Measurements from ENCODE around the gene CD59.
"Not testable (repeated sequence)": the region's sequence is repeated elsewhere in the genome, so short reads cannot be mapped to it uniquely, and the experiment has no call there.

CD59 gene

DNA sequence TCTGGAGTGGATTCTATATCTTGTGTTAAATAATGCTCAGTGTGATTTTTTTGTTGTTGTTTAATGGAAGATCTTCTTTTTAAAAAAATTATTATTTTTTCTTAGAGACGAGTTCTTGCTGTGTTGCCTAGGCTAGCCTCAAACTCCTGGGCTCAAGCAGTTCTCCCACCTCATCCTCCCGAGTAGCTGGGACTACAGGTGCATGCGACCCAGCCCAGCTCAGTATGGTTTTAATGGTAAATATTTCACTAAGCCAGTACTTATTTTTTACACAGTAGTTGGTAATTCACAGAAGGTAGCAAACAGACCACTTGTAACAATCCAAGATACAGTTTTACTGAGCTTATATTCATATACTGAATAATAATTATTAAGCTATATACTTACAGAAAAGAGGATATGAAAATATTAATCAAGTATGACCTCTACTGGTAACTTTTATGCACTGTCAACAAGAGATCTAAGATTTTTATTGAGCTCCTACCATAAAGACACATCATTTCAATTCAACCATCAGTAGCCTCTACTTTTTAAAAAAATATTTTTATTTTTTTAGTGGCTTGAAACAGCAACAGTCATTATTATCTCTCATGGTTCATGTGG, 6.1 kb upstream of the CD59 start:
- DNase-seq (ENCODE audit: low read depth in 2 of 2): no peak

DNA sequence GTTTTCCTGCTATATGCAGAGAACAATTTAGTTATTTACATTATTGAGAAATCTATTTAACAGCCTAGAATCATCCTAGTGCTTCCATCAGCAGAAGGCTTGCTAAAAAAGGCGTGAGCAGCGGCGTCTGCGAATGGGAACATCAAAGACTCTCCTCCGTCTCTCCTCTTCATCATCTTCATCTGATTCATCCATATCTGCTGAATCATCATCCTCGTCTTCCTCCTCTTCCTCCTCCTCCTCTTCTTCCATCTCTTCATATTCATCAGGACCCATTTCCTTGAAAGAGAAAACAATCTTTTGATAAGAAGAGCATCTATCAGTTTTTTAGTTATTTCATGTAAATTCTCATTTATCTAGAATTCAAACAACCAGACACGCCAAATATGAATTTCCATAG, 5.6 kb upstream of the CD59 start:
- DNase-seq (ENCODE audit: low read depth in 2 of 2): no peak

DNA sequence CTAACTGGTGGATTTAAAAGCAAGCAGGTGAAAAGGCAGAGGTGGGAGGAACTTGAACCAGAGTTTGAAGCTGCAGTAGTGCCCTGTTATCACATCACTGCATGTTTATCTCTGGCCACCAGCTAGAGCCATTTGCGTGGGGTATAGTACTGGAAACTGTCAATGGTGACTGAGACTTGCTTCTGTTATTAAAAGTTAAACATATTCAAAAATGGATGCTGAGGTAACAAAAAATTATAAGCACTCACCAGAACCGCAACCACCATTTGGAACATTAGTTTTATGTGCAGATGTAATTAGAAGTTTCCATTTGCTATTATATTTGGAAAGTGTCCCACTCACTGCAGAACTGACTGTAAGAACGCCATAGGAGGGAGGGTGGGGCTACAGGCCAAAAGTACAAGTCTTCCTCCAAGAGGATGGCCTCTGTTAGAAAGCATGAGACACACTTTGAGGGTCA, 1.2 kb upstream of the CD59 start:
- DNase-seq (ENCODE audit: low read depth in 2 of 2): no peak

DNA sequence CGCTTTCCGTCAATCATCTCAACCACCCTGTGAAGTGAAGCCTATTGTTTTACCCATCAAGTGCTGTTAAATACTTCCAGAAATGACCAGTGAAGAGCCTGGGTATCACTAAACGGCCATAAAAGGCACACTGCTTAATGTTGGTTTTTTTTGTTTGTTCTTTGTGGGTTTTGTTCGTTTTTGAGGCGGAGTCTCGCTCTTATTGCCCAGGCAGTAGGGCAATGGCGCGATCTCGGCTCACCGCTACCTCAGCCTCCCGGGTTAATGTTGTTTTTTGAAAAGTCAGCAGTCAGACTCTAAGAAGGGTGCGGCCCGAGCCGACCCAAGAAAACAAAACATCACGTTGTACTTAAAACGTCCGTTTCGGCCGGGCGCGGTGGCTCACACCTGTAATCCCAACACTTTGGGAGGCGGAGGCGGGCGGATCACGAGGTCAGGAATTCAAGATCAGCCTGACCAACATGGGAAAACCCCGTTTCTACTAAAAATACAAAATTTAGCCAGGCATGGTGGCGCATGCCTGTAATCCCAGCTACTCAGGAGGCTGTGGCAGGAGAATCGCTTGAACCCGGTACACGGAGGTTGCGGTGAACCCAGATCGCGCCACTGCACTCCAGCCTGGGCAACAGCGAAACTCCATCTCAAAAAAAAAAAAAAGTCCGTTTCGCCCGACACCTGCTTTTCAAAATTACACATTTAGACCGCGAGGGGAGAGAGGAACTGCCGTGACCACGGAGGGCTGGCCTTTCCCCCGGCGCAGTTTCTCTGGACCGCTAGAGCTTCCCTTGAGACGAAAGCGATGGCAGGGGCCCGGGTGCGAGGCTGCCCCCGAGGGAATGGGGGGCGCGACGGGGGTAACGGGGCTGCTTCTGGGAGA, 714 bp downstream of the CD59 start:
- peak in 1 of 2 donors; percentile 36 for DNase-seq (ENCODE audit: low read depth in 2 of 2)

DNA sequence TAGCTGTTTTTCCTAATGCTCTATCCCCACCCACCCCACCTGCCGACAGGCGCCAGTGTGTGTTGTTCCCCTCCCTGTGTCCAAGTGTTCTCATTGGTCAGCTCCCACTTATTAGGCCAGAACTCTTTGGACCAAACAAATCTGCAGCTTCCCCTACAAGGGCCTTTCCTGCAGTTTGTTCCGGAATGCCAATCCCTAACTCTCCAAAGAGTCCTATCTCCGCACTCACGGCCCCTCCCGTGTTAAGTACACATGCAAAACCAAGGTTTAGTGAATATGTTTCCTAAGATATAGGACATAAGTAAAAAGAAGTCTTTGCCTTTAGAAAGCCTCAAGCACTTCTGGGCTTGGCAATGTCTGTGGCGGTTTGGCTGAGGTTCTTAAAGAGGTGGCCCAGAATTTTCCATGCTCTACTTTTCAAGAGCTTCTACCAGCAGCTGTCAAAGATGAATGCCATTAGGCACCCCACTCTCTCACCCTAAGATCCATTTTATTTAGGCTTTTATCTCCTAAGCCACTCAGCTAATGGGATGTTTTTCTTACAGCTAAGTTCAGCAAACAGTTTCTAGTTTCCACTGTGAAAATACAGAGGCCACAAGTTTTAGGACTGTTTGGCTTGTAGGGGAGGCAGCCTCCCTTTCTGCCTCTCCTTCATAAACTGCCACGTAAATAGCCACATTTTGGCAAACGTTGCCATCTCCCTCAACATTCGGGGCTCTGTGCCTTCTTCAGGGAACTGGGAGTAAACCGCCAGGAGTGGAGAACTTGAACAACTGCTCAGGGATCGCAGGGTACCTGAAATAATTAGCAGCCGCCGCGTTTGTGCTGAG, 1.6 kb downstream of the CD59 start:
- no peak for DNase-seq (ENCODE audit: low read depth in 2 of 2)

DNA sequence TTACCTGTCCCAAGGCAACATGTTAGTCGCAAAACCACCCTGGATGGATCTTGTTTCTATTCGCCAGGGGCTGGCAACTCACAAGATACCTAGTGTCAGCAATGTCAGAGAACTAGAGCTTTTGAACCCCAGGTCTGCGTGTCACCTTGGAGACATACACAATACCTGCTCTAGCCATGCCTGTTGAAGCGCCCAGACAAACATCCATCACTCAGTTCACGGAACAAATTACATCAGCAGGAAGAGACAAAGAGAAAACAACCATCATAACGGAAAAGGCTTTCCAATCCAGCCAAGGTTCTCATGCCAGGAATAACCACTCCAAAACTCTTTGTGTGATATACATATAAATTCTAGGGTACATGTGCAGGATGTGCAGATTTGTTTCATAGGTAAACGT, 2.2 kb downstream of the CD59 start:
- no peak for DNase-seq (ENCODE audit: low read depth in 2 of 2)

DNA sequence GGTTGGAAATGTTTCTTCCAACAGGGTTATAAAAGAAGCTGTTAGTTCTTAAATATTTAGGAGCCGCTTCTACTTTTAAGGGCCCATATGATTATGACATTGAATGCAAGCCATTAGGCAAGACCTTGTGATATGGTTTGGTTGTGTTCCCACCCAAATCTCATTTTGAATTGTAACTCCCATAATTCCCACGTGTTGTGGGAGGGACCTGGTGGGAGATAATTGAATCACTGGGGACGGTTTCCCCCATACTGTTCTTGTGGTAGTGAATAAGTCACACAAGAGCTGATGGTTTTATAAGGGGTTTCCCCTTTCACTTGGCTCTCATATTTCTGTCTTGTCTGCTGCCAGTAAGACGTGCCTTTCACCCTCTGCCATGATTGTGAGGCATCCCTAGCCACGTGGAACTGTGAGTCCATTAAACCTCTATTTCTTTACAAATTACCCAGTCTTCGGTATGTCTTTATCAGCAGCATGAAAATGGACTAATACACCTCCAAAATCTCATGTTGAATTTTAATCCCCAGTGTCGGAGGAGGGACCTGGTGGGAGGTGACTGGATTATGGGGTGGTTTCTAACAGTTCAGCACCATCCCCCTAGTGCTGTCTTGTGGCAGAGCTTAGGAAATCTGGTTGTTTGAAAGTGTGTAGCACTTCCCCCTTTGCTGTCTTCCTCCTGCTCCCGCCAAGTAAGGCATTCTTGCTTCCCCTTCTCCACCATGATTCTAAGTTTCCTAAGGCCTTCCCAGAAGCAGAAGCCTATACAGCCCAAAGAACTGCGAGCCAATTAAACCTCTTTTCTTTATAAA, 4.3 kb downstream of the CD59 start:
- DNase-seq (ENCODE audit: low read depth in 2 of 2): no peak

DNA sequence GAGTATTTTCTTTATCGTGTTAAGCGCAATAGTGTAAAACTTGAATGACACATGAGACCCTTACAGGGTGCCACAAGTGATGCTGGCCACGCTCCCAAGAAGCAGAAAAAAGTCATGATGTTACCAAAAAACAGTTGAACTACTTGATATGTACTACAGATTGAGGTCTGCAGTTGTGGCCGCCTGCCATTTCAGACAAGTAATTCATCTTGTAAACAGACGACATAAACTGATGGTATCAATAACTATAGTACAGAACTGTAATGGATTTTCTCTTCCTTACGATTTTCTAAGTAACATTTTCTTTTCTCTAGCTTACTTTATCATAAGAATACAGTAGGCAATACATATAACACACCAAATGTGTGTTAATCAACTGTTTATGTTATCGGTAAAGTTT, 5.5 kb downstream of the CD59 start:
- no peak for DNase-seq (ENCODE audit: low read depth in 2 of 2)

DNA sequence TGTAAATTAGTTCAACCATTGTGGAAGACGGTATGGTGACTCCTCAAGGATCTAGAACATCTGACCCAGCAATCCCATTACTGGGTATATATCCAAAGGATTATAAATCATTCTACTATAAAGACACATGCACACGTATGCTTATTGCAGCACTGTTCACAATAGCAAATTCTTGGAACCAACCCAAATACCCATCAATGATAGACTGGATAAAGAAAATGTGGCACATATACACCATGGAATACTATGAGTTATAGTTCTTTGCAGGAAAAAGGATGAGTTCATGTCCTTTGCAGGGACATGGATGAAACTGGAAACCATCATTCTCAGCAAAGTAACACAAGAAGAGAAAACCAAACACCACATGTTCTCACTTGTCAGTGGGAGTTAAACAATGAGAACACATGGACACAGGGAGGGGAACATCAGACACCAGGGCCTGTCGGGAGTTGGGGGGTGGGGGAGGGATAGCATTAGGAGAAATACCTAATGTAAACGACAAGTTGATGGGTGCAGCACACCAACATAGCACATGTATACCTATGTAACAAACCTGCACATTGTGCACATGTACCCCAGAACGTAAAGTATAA, 7.1 kb downstream of the CD59 start:
- DNase-seq (ENCODE audit: low read depth in 2 of 2): not testable (repeated sequence)

DNA sequence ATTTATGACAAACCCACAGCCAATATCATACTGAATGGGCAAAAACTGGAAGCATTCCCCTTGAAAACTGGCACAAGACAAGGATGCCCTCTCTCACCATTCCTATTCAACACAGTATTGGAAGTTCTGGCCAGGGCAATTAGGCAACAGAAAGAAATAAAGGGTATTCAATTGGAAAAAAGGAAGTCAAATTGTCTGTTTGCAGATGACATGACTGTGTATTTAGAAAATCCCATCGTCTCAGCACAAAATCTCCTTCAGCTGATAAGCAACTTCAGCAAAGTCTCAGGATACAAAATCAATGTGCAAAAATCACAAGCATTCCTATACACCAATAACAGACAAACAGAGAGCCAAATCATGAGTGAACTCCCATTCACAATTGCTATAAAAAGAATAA, 8.7 kb downstream of the CD59 start:
- DNase-seq (ENCODE audit: low read depth in 2 of 2): not testable (repeated sequence)

DNA sequence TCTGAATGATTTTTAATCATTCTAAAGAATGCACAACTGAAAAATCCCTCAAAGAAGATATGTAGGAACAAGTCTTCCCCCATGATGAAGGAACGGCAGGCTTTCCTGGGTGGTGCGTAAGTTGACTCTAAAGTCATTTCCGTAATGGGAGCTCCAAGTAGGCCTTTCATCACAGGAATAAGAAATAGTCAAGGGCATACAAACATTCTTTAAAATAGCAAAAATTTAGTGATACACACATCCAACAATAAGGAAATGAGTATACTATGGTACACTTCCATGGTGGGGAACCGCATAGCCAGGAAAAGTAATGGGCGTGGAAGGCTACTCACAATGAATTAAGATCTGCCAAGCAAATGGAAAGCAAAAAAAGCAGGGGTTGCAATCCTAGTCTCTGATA, 10.7 kb downstream of the CD59 start:
- no peak for DNase-seq (ENCODE audit: low read depth in 2 of 2)

DNA sequence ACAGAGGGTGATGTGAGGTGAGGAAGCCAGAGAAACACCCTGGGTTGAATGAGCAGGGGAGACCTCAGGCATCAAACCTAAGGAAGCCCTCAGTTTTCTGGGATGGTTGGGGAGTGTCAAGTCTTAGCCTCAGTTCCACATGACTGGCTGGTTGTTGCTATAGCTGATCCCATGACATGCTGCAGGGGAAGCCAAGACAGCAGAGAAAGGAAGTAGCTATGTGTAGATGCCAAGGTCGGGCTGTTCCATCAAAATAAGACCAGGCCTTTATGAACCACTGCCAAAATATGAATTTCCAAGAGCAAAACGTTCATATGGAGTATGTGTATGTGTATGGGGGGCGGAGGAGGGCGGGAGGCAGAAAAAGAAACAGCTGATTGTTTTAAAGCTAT, 11.6 kb downstream of the CD59 start:
- no peak for DNase-seq (ENCODE audit: low read depth in 2 of 2)

DNA sequence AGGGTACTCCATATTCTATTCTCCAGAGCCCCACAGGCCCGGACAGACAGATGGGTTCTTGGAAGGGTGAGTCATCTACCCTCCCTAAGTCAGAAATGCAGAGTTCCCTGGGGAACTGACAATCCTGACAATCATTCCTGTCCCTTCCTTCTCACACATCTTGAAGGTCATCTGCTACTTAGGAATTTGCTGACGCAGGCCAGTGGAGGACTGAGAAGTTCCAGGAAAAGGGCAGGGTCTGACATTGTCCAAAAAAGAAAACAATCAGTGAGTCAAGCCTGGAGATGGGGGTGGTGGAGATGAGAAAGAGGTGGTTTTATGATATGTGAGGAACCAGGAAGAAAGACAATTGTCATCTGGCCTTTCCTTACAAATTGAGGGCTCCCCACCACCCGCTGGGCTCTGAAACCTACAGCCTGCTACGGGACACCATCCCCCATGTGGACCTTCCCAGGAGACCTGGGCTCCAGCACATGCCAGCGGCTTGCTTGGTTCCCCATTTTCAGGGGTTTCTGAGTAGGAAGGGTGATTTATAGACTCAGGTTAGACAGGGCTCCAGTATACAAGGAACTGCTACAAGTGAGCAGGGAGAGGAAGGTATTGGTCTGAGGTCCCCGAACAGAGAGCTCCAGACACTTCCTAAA, 12.9 kb downstream of the CD59 start:
- DNase-seq (ENCODE audit: low read depth in 2 of 2): no peak

DNA sequence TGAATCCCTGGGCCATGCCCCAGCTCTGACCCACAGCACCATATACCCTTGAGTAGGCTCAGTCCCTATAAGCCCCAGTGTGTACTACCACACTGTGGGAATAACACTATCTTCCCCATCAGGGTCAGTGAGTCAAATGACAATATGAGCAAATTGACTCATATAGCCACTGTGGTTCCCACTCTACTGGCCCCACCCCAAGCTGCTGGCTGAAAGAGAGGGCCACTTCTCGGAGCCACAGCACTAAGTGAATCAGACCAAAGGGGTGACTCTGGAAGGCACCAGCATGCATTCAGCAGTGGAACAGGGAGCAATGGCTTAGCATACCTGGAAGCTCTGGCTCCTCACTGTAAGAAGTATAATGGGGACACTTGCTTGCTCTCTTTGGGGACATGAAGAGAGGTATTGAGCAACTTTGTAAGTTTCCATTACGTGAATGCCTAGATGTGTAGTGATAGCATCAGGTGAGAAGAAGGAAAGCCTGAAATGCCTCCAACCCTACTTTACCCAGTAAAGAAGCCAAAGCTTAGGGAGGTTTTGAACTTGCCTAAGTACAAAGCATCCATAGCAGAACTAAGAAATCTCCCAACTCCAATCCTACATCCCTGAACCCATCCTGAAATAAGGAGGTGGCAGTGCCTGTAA, 13.5 kb downstream of the CD59 start:
- DNase-seq (ENCODE audit: low read depth in 2 of 2): peak; percentile 51 to 58

DNA sequence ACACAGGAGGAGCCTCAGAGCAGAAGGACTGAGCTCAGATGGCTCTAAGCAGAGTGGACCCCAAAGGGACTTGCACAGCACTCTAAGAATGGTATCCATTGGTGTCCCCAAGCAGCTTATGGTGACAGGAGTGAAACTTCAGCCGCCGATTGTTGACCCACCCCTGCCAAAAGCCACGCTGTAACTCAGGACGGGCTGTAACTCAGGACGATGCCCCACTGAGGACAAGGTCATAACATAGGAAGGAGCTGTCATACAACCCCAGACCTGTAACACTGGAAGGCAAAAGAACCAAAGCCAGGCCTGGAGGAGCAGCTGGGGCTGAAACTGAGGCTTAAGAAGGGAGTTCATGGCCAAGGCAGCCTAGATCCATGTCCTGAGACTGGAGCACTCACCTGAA, 14.2 kb downstream of the CD59 start:
- DNase-seq (ENCODE audit: low read depth in 2 of 2): no peak

DNA sequence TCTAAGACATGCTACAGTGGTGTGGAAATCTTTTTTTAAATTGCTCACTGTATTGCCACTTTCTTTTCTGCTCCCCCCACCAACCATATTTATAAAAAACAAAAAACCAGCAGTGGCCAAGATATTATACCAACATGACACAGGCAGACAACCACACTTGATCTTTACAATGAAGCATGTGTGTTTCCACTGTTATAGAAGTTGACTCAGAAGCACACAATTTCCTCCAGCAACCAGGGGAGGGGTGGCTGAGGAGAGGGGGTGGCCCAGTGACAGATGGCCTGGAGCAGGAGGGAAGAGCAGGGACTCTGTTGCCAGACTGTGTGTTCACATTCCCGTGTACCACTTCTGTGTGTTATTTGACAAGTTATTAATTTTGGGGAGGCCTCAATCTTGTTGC, 14.8 kb downstream of the CD59 start:
- DNase-seq (ENCODE audit: low read depth in 2 of 2): no peak

DNA sequence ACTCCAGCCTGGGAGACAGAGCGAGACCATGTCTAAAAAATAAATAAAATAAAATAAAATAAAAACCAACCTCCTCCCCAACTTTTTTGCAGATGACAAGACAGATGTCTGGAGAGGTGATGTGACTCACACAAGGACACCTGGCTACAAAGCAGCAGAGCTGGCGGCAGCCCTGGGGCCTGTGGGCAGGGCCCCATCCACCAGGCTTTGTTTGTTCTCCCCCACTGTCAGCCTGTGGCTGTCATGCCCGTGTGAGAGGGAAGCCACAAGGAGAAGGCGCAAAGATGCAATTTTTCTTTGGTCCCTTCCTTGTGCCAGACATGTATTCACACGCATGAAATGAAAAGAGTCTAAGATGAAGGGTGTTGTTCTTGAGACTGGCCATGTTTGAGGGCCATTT, 16.6 kb downstream of the CD59 start:
- no peak for DNase-seq (ENCODE audit: low read depth in 2 of 2)

DNA sequence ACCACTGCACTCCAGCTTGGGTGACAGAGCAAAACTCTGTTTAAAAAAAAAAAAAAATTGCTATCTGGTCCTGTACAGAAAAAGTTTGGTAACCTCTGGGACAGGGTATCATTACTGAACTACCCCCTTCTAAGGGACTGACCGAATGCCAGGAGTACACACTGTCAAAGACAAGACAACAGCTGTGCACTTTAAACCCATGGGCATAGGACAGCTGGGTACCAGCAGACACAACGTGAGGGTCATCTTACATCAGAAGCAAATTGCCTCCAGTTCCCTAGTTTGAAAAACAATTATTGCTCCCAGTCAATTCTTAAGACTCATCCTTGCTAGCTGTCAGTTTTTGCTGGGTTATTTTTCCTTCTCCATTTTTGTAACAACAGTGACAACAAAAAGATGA, 17.8 kb downstream of the CD59 start:
- no peak for DNase-seq (ENCODE audit: low read depth in 2 of 2)

DNA sequence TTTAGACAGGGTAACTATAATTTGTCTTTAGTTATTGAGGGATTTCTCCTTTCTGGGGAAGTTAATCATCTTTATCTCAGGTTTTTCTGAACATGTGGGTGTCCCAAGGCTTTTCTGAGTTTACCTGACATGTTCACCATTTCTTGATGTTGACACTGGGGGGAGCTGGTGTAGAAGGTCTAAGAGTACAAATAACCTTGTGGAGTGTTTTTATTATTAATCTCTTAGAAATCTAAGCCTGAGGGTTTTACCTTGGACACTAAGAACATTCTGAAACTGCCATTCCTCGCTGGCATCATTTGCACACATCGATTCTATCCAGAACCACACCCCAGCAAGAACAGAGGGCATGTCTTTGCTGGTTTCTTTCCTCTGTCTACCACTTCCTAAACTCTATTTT, 20.0 kb downstream of the CD59 start:
- no peak for DNase-seq (ENCODE audit: low read depth in 2 of 2)

DNA sequence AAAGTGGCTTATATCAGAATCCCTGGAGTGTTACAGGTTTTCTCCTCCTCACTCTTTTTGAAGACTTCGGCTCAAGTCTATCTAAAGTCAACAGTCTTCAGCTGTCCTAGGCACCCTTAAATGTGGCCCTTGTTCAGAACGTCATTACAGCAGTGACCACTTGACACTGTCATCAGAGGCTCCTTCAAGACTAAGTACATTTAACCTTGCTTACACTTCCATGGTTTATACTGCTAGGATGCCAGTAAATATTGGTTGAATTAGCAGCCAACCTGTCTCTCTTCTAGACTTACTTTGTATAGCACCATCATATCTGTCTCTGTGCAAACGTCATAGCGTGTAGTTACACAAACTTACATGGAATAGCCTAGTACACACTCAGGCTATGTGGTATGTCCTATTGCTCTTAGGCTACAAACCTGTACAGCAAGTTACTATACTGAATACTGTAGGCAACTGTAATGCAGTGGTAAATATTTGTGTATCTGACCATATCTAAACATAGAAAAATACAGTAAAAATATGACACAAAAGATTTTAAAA, 22.3 kb downstream of the CD59 start:
- no peak for DNase-seq (ENCODE audit: low read depth in 2 of 2)

Data from stimulated activated CD8-positive, alpha-beta memory T cell treated with anti-CD3 and anti-CD28 coated beads, Interleukin-2, amount 100 ng/mL, for 48 hours (primary cell).